Uterus (tissue), 4 donors: ENCODE results near the gene CXorf58. TPM values are rescaled to one million over a fixed set of nuclear protein-coding genes. Genes with fewer than 3 reads are reported as not detected.

Experiments used
- DNase-seq, 2 donors: peaks; one replicate each; pipeline ENCODE4 v3.0.0-alpha.2; 2019 to 2020
- H3K27ac ChIP-seq, 2 donors: fragments of 200-600 bp; sonication (generic); 1 replicate in 1 of 2; 2 replicates in 1 of 2; pipeline ENCODE4 v1.5.1; 2016 to 2018
- H3K27me3 ChIP-seq, 2 donors: fragments of 200-600 bp; sonication (generic); one replicate each; pipeline ENCODE4 v1.5.1; 2018 to 2019; ENCODE audit warnings: control low read depth in 1 of 2
- H3K36me3 ChIP-seq, 2 donors: fragments of 200-600 bp; sonication (generic); one replicate each; pipeline ENCODE4 v1.5.1; 2019; ENCODE audit warnings: control low read depth in 1 of 2
- H3K4me1 ChIP-seq, 2 donors: fragments of 200-600 bp; sonication (generic); one replicate each; pipeline ENCODE4 v1.5.1; 2018 to 2019; ENCODE audit warnings: control low read depth in 1 of 2
- H3K4me3 ChIP-seq, 2 donors: fragments of 200-600 bp; sonication (generic); 1 replicate in 1 of 2; 2 replicates in 1 of 2; pipeline ENCODE4 v1.5.1; 2018 to 2019; ENCODE audit warnings: mild to moderate bottlenecking in 1 of 2
- H3K9me3 ChIP-seq, 2 donors: fragments of 200-600 bp; sonication (generic); one replicate each; pipeline ENCODE4 v1.5.1; 2019; ENCODE audit warnings: control low read depth in 1 of 2
- CTCF ChIP-seq, 4 experiments: fragments of 200-600 bp in 2 of 4; fragments of 450-650 bp in 2 of 4; sonication (generic) in 2 of 4; IDR thresholded peaks; one replicate each; pipeline ENCODE4 v1.5.1; 2016 to 2019; ENCODE audit warnings: antibody characterized with exemption in 4 of 4, mild to moderate bottlenecking in 2 of 4, moderate library complexity in 1 of 4
- POLR2A ChIP-seq, 2 donors: fragments of 450-650 bp; IDR thresholded peaks; one replicate each; pipeline ENCODE4 v1.6.1; 2016; ENCODE audit warnings: antibody characterized with exemption in 2 of 2, mild to moderate bottlenecking in 1 of 2, moderate library complexity in 1 of 2
- intact Hi-C: fragments of 100-400 bp; cut with DNase I; formaldehyde crosslinking; loops from one replicate; pipeline ENCODE4 v1.15.1; 2023; ENCODE audit warnings: low total_unique reads
- total RNA-seq, 4 donors: library from RNA; depleted of rRNA in 3 of 4; stranded (reverse); fragments of >200 nt in 3 of 4; gene quantifications; one replicate each; pipeline versions ENCODE4 v1.1.0 to v1.2.4, GENCODE V29; 2014 to 2023
- donor health status: DM: yes; HTN: yes; CAD: no.

The CXorf58 gene
- total RNA-seq, 4 donors from 2014 or later, result 0.14 to 0.29 TPM; not detected in 2

- H3K27me3 ChIP-seq, result no peaks in the 10 kb centered on the region
- DNase-seq, result no peak
- H3K27ac ChIP-seq, result no peak overlapping the region
- H3K4me3 ChIP-seq, result no peak overlapping the region
- no peaks in the 10 kb centered on the region for H3K4me1 ChIP-seq
- TF ChIP-seq CTCF (IDR thresholded peaks at IDR 0.05) (no peak), POLR2A (IDR thresholded peaks at IDR 0.05) (no peak)
- H3K36me3 ChIP-seq, result no peaks in the 10 kb centered on the region
- intact Hi-C loops, result no loop called here
- no peaks in the 10 kb centered on the region for H3K9me3 ChIP-seq
Observed at GRCh38 chrX:23870041-23870440, 37.8 kb upstream of the CXorf58 start.

GRCh38 chrX:23871905-23872546 lies 35.8 kb upstream of the CXorf58 start:
- Histone ChIP-seq H3K36me3 (no peaks in the 10 kb centered on the region), H3K27ac (no peak overlapping the region), H3K9me3 (no peaks in the 10 kb centered on the region), H3K4me3 (no peak overlapping the region), H3K27me3 (no peaks in the 10 kb centered on the region), H3K4me1 (no peaks in the 10 kb centered on the region)
- intact Hi-C loops, result no loop called here
- TF ChIP-seq CTCF (IDR thresholded peaks at IDR 0.05) (no peak), POLR2A (IDR thresholded peaks at IDR 0.05) (no peak)
- no peak for DNase-seq

- H3K27me3 ChIP-seq, result no peaks in the 10 kb centered on the region
- no peaks in the 10 kb centered on the region for H3K9me3 ChIP-seq
- H3K27ac ChIP-seq, result no peak overlapping the region
- TF ChIP-seq POLR2A (IDR thresholded peaks at IDR 0.05) (no peak), CTCF (IDR thresholded peaks at IDR 0.05) (no peak)
- no peaks in the 10 kb centered on the region for H3K4me1 ChIP-seq
- DNase-seq, result no peak
- intact Hi-C loops, result no loop called here
- no peaks in the 10 kb centered on the region for H3K36me3 ChIP-seq
- H3K4me3 ChIP-seq, result no peak overlapping the region
Observed at GRCh38 chrX:23879380-23880090, 28.3 kb upstream of the CXorf58 start.

- H3K27ac ChIP-seq, result peak overlapping the region; percentile 27 to 65
- intact Hi-C loops, result no loop called here
Observed at GRCh38 chrX:23883737-23884354, 24.0 kb upstream of the CXorf58 start.

More at GRCh38 chrX:23883737-23884354, 24.0 kb upstream of the CXorf58 start:
- H3K36me3 ChIP-seq, result no peaks in the 10 kb centered on the region
- DNase-seq, result no peak
- no peak overlapping the region for H3K4me3 ChIP-seq
- H3K4me1 ChIP-seq, result no peaks in the 10 kb centered on the region
- H3K27me3 ChIP-seq, result no peaks in the 10 kb centered on the region
- no peaks in the 10 kb centered on the region for H3K9me3 ChIP-seq
- TF ChIP-seq POLR2A (IDR thresholded peaks at IDR 0.05) (no peak), CTCF (IDR thresholded peaks at IDR 0.05) (no peak)
